Kidney (tissue), 14 donors: ENCODE measurements around the gene IL17B. TPM values are rescaled to one million over a fixed set of nuclear protein-coding genes. Genes with fewer than 3 reads are reported as not detected.

Experiments
- DNase-seq, 5 donors: peaks; one replicate each; pipeline ENCODE4 v3.0.0-alpha.2; 2013 to 2020
- FAIRE-seq: peaks from 2 replicates; lab custom pipeline; 2012; peaks lifted over from hg19 to GRCh38; lab: Jason Lieb, UNC
- H3K27ac ChIP-seq, 2 donors: one replicate each; pipeline ENCODE4 v1.7.0; 2013; ENCODE audit warnings: low read depth in 2 of 2, low read length in 2 of 2, inconsistent platforms in 1 of 2
- H3K27me3 ChIP-seq: one replicate; pipeline ENCODE4 v1.7.1; 2013; ENCODE audit warnings: low read length, inconsistent platforms; ENCODE audit not compliant: control insufficient read depth, insufficient read depth
- H3K36me3 ChIP-seq, 3 donors: one replicate each; pipeline versions ENCODE4 v1.7.0 to v1.7.1; 2013; ENCODE audit warnings: low read length in 3 of 3, control low read depth in 1 of 3, inconsistent platforms in 1 of 3; ENCODE audit not compliant: insufficient read depth in 3 of 3, control insufficient read depth in 2 of 3
- H3K4me1 ChIP-seq, 3 donors: one replicate each; pipeline versions ENCODE4 v1.7.0 to v1.7.1; 2013; ENCODE audit warnings: low read length in 3 of 3, inconsistent platforms in 1 of 3, low read depth in 1 of 3; ENCODE audit not compliant: control insufficient read depth in 2 of 3, insufficient read depth in 2 of 3
- H3K4me3 ChIP-seq, 3 donors: one replicate each; pipeline versions ENCODE4 v1.7.0 to v1.8.1; 2013; ENCODE audit warnings: low read length in 3 of 3, control low read depth in 1 of 3, inconsistent platforms in 1 of 3
- H3K9ac ChIP-seq, 3 donors: one replicate each; pipeline versions ENCODE4 v1.7.0 to v1.7.1; 2013; ENCODE audit warnings: low read length in 3 of 3, control low read depth in 1 of 3, inconsistent platforms in 1 of 3
- H3K9me3 ChIP-seq, 3 donors: one replicate each; pipeline versions ENCODE4 v1.7.0 to v1.7.1; 2013; ENCODE audit warnings: low read length in 3 of 3, control low read depth in 1 of 3, inconsistent platforms in 1 of 3; ENCODE audit not compliant: control insufficient read depth in 2 of 3, insufficient read depth in 1 of 3
- CTCF ChIP-seq: IDR thresholded peaks from 3 replicates; pipeline ENCODE4 v1.5.1; 2012; ENCODE audit warnings: mild to moderate bottlenecking, moderate library complexity, borderline replicate concordance; ENCODE audit not compliant: insufficient read depth; ENCODE audit errors: extremely low read depth
- intact Hi-C: fragments of 100-400 bp; cut with DNase I; formaldehyde crosslinking; loops from one replicate; pipeline ENCODE4 v1.11.1; 2022
- polyA plus RNA-seq: library from polyadenylated mRNA; stranded (reverse); fragments of 350-450 nt; fragmentation: Illumina TruSeq; extraction: RNeasy Lipid Tissue Mini Kit (QIAGEN cat#74804); gene quantifications from one replicate; pipeline ENCODE4 v1.2.3, GENCODE V29; 2014; ENCODE audit warnings: low read depth, low replicate concordance; ENCODE audit not compliant: insufficient read depth
- total RNA-seq: library from RNA; stranded (reverse); fragmentation: NEBNext Ultra II Directional; extraction: Animal tissue kit (Norgen Biotek cat#: 25700); gene quantifications from one replicate; pipeline ENCODE4 v1.2.1, GENCODE V29; 2021
- donor health status: control.
- donor health status: control.
- donor health status: control.
- donor health status: control.
- donor health status: control.
- donor health status: DM: yes; HTN: yes; CAD: no.
- donor health status: Normal renal cell carcinoma (clear cell type).

Gene IL17B
- total and polyA plus RNA-seq, 2 donors from 2014 or later, result 1.4 to 4.7 TPM

DNA sequence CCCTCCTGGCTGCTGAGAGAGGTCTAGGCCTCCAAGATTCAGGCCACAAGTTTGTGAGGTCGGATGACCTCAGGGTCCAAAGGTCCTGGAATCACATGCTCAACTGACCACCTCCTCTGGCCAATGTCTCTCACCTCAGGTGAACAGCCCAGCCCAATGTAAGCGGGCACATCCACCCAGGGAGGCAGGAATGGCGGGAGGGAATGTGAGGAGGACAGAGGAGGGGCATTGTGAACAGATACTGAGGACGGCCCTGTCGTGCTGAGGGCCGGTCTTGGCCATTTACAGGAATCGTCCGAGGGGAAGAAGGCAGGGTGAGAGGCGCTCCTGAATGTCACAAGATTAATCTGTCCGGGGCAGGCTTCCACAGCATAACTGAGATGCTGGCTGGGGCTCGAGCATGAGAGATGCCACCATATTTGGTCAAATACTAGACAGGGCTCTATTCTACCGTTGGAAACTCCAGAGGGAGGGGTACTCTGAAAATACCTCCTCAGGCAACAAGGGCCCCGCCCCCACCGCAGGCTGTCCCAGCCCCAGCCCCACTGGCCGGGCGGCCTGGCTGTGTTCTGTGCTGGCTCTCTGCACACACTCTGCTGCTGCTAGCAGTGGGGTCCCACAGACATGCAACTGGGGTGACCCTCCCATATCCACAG is 1.5 kb upstream of the IL17B start:
- Histone ChIP-seq H3K36me3 (no peaks in the 10 kb centered on the region), H3K9me3 (no peaks in the 10 kb centered on the region), H3K27ac (peak overlapping the region; percentile 53 to 79), H3K4me1 (peaks cover 0 to 10% (median 9%) of the 10 kb centered on the region in 3 donors), H3K9ac (peak overlapping the region in 1 of 3 donors; percentile 26), H3K27me3 (no peaks in the 10 kb centered on the region), H3K4me3 (no peak overlapping the region)
- DNase-seq (peak in 1 of 5 donors; percentile 95), FAIRE-seq (no peak)
- intact Hi-C loops, result no loop called here
- no peak for TF ChIP-seq CTCF

DNA sequence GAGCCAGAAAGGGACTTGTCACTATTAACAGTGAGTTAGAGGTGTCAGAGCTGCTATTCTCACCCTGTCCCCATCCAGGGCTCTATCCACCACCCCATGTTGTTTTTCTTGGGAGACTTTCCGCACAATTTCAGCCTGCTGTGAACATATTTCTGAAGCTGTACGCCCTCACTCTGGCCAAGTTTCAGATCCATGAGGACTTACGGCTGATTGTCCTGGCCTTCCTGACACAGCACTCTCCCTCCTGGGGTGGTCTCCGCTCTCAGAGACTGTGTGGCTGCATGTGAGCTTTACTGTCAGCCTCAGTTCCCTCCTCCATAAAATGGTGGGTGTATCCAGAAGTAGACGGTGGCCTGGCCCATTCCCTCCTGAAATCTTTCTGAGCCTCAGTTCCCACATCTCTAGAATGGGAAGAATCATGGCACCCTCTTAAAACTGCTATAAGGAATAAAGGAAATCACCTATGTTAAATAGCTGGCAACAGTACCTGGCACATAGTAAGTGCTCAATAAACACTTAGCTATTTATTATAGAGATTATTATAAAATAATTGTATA is 804 bp upstream of the IL17B start:
- H3K9ac ChIP-seq, result no peak overlapping the region
- DNase-seq (peak in 2 of 5 donors; percentile 38 to 89), FAIRE-seq (no peak)
- H3K9me3 ChIP-seq, result no peaks in the 10 kb centered on the region
- H3K4me3 ChIP-seq, result no peak overlapping the region
- H3K27me3 ChIP-seq, result no peaks in the 10 kb centered on the region
- peaks cover 0 to 10% (median 9%) of the 10 kb centered on the region in 3 donors for H3K4me1 ChIP-seq
- no peaks in the 10 kb centered on the region for H3K36me3 ChIP-seq
- intact Hi-C loops, result loop anchor here (10.0 kb wide), 1 partner anchor 55 kb away; no protein-coding TSS in a partner anchor
- no peak for TF ChIP-seq CTCF
- H3K27ac ChIP-seq, result peak overlapping the region in 1 of 2 donors; percentile 41

DNA sequence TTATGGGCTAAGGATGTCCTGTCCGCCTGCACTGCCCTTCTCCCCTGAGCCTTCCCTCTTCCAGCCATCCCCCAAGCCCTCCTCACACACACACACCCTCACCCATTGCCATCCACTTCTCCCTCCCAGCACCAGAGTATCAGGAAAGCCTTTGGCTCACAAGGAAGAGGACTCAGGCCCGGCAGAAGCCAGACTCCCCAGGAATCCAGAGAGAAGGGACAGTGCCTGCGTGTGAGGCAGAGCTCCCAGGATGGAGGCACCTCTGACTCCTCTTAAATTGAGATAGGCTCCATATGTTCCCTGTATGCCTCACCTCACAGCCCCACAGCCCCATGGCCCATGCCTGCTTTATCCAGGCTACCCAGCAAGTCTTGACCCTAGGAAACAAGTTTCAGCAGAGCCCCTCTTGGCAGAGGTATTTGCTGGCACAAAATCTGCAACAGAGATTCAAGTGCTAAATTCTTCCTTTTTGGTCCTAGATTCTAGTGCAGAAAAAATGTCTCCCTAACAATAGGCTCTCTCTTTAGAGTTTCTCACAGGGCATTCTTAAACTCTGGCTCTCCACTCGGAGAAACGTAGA is 761 bp downstream of the IL17B start:
- peak overlapping the region in 1 of 2 donors; percentile 36 for H3K27ac ChIP-seq
- no peaks in the 10 kb centered on the region for H3K9me3 ChIP-seq
- peak in 1 of 5 donors; percentile 4 for DNase-seq
- H3K36me3 ChIP-seq, result no peaks in the 10 kb centered on the region
- H3K9ac ChIP-seq, result no peak overlapping the region
- no peak for FAIRE-seq
- H3K4me3 ChIP-seq, result no peak overlapping the region
- peaks cover 0 to 9% (median 9%) of the 10 kb centered on the region in 3 donors for H3K4me1 ChIP-seq
- TF ChIP-seq CTCF, result no peak
- no peaks in the 10 kb centered on the region for H3K27me3 ChIP-seq
- intact Hi-C loops, result loop anchor here (10.0 kb wide), 1 partner anchor 56 kb away; no protein-coding TSS in a partner anchor
